HG02938 (cell line): Measurements from ENCODE around the gene TRABD.

Experiments used
- ATAC-seq: cut with Tn5 transposase; IDR thresholded peaks from one replicate; pipeline ENCODE4 v1.9.1; 2021; ENCODE audit warnings: mild to moderate bottlenecking, moderate library complexity; ENCODE audit not compliant: unreplicated experiment

TRABD gene

GRCh38 chr22:50184902-50185374 is 775 bp upstream of the TRABD start:
- no peak for ATAC-seq

- ATAC-seq = no peak
These were observed 535 bp downstream of the TRABD start for GRCh38 chr22:50186181-50186714.

- ATAC-seq = no peak
These were observed 1.2 kb downstream of the TRABD start for GRCh38 chr22:50186761-50187523.

GRCh38 chr22:50188356-50188755 is 2.6 kb downstream of the TRABD start:
- no peak for ATAC-seq

- no peak for ATAC-seq
These were observed 3.6 kb downstream of the TRABD start for GRCh38 chr22:50189184-50189848.

GRCh38 chr22:50189849-50190181 is 4.1 kb downstream of the TRABD start:
- no peak for ATAC-seq

- ATAC-seq = no peak
These were observed 4.6 kb downstream of the TRABD start for GRCh38 chr22:50190182-50190940.

GRCh38 chr22:50190941-50191741 is 5.4 kb downstream of the TRABD start:
- ATAC-seq = no peak

- no peak for ATAC-seq
These were observed 6.9 kb downstream of the TRABD start for GRCh38 chr22:50192436-50193204.

GRCh38 chr22:50193621-50194020 is 7.9 kb downstream of the TRABD start:
- ATAC-seq = no peak

- ATAC-seq = no peak
These were observed 8.5 kb downstream of the TRABD start for GRCh38 chr22:50194037-50194805.

- ATAC-seq = no peak
These were observed 10.5 kb downstream of the TRABD start for GRCh38 chr22:50196256-50196655.

GRCh38 chr22:50197000-50197800 is 11.5 kb downstream of the TRABD start:
- no peak for ATAC-seq

GRCh38 chr22:50197856-50198623 is 12.3 kb downstream of the TRABD start:
- ATAC-seq = no peak

GRCh38 chr22:50198624-50199017 is 12.9 kb downstream of the TRABD start:
- no peak for ATAC-seq

- no peak for ATAC-seq
These were observed 13.6 kb downstream of the TRABD start for GRCh38 chr22:50199251-50199721.

- ATAC-seq = no peak
These were observed 14.2 kb downstream of the TRABD start for GRCh38 chr22:50199829-50200460.
